A549 (cell line): Measurements from ENCODE around the gene PCDHGB2. TPM values are rescaled to one million over a fixed set of nuclear protein-coding genes. Genes with fewer than 3 reads are reported as not detected.
A peak's percentile ranks its signal among the peaks of the same experiment; 100 is the strongest.

Experiments used
- ATAC-seq, 2 experiments: fragments of 200-7000 bp in 1 of 2; fragments of >200 bp in 1 of 2; cut with Nextera tagmentation in 1 of 2; cut with Tn5 transposase in 1 of 2; 3 replicates each; pipeline versions ENCODE4 v1.8.0 to v1.9.1; 2018 to 2020; ENCODE audit warnings: mild to moderate bottlenecking in 1 of 2, moderate library complexity in 1 of 2
- CTCF ChIA-PET: fragments of 300-600 bp; sonication (Branson Sonifier 250); formaldehyde crosslinking; extraction: SDS; loops from one replicate; lab custom pipeline; 2021; ENCODE audit warnings: antibody characterized with exemption, inconsistent platforms; lab: Yijun Ruan, JAX
- POLR2A ChIA-PET: fragments of 350-600 bp; formaldehyde crosslinking; extraction: SDS; loops from one replicate; lab custom pipeline; 2021; ENCODE audit warnings: antibody characterized with exemption, inconsistent platforms; lab: Yijun Ruan, JAX
- DNase-seq, 2 experiments: peaks; one replicate each; pipeline versions ENCODE4 v3.0.0 to v3.0.0-alpha.2; 2011 to 2016; ENCODE audit warnings: low read depth in 1 of 2, low spot score in 1 of 2
- FAIRE-seq: peaks from 2 replicates; lab custom pipeline; 2011; peaks lifted over from hg19 to GRCh38; lab: Jason Lieb, UNC
- H3K27ac ChIP-seq, 2 experiments: fragments of >200 bp; sonication (Bioruptor Twin); formaldehyde crosslinking; 3 replicates each; pipeline ENCODE4 v1.5.1; 2016 to 2017
- H3K4me1 ChIP-seq: fragments of >200 bp; sonication (Bioruptor Twin); formaldehyde crosslinking; 3 replicates; pipeline ENCODE4 v1.6.1; 2016
- H3K4me2 ChIP-seq: fragments of >200 bp; sonication (Bioruptor Twin); formaldehyde crosslinking; 3 replicates; pipeline ENCODE4 v1.6.1; 2016
- H3K4me3 ChIP-seq: fragments of >200 bp; sonication (Bioruptor Twin); formaldehyde crosslinking; 3 replicates; pipeline ENCODE4 v1.5.1; 2016
- H3K9me3 ChIP-seq: fragments of >200 bp; sonication (Bioruptor Twin); formaldehyde crosslinking; 3 replicates; pipeline ENCODE4 v1.6.1; 2016
- BCL3 ChIP-seq: fragments of >200 bp; sonication (Bioruptor Twin); formaldehyde crosslinking; IDR thresholded peaks from 3 replicates; pipeline ENCODE4 v1.6.1; 2016
- BHLHE40 ChIP-seq: IDR thresholded peaks from 2 replicates; pipeline ENCODE4 v1.6.1; 2012; ENCODE audit warnings: low read depth, low read length, inconsistent platforms
- CEBPB ChIP-seq, 2 experiments: fragments of >200 bp in 1 of 2; sonication (Bioruptor Twin) in 1 of 2; formaldehyde crosslinking in 1 of 2; IDR thresholded peaks; 2 replicates each; pipeline ENCODE4 v1.6.1; 2012 to 2016
- CHD2 ChIP-seq: fragments of 150-350 bp; IDR thresholded peaks from 2 replicates; pipeline ENCODE4 v1.6.1; 2014; ENCODE audit warnings: low read length; ENCODE audit not compliant: partially characterized antibody
- CTCF ChIP-seq: fragments of >200 bp; sonication (Bioruptor Twin); formaldehyde crosslinking; IDR thresholded peaks from 3 replicates; pipeline ENCODE4 v1.5.1; 2016
- E2F6 ChIP-seq: IDR thresholded peaks from 2 replicates; pipeline ENCODE4 v1.6.1; 2012; ENCODE audit warnings: low read depth, borderline replicate concordance
- EHMT2 ChIP-seq: fragments of 200-600 bp; sonication (generic); IDR thresholded peaks from 2 replicates; pipeline ENCODE4 v1.6.1; 2016; ENCODE audit warnings: antibody characterized with exemption, low read depth, mild to moderate bottlenecking, moderate library complexity
- EP300 ChIP-seq, 2 experiments: fragments of >200 bp; sonication (Bioruptor Twin); formaldehyde crosslinking; IDR thresholded peaks; 2 replicates in 1 of 2; 3 replicates in 1 of 2; pipeline ENCODE4 v1.6.1; 2016 to 2017
- ESRRA ChIP-seq: fragments of 150-350 bp; IDR thresholded peaks from 2 replicates; pipeline ENCODE4 v1.6.1; 2014; ENCODE audit warnings: mild to moderate bottlenecking, low read length, borderline replicate concordance
- HDAC2 ChIP-seq: fragments of 200-600 bp; sonication (generic); IDR thresholded peaks from 2 replicates; pipeline ENCODE4 v1.6.1; 2016
- MAX ChIP-seq: IDR thresholded peaks from 2 replicates; pipeline ENCODE4 v1.6.1; 2012
- MYC ChIP-seq: IDR thresholded peaks from 2 replicates; pipeline ENCODE4 v1.6.1; 2012; ENCODE audit warnings: mild to moderate bottlenecking, inconsistent platforms, low read length, improper control_type of control experiment, borderline replicate concordance
- NPAS2 ChIP-seq: fragments of 250-450 bp; sonication (Bioruptor Pico); IDR thresholded peaks from 2 replicates; pipeline ENCODE4 v1.8.0; 2022; ENCODE audit warnings: mild to moderate bottlenecking, moderate library complexity, borderline replicate concordance
- PHF8 ChIP-seq: fragments of 200-600 bp; sonication (generic); IDR thresholded peaks from 2 replicates; pipeline ENCODE4 v1.6.1; 2016; ENCODE audit warnings: low read depth, mild to moderate bottlenecking, antibody characterized with exemption, moderate library complexity, borderline replicate concordance
- RAD21 ChIP-seq, 2 experiments: fragments of >200 bp in 1 of 2; sonication (Bioruptor Twin) in 1 of 2; formaldehyde crosslinking in 1 of 2; IDR thresholded peaks in 1 of 2; conservative IDR thresholded peaks in 1 of 2; 2 replicates in 1 of 2; 3 replicates in 1 of 2; pipeline ENCODE4 v1.6.1; 2012 to 2018; ENCODE audit warnings: inconsistent platforms in 1 of 2
- REST ChIP-seq: fragments of 200-600 bp; sonication (generic); IDR thresholded peaks from 2 replicates; pipeline ENCODE4 v1.6.1; 2016; ENCODE audit warnings: antibody characterized with exemption, mild to moderate bottlenecking, moderate library complexity
- ZC3H11A ChIP-seq: fragments of 450-650 bp; IDR thresholded peaks from 2 replicates; pipeline ENCODE4 v1.6.1; 2014; ENCODE audit warnings: antibody characterized with exemption, mild to moderate bottlenecking
- ZFP36 ChIP-seq: fragments of 450-650 bp; IDR thresholded peaks from 2 replicates; pipeline ENCODE4 v1.6.1; 2014; ENCODE audit warnings: borderline replicate concordance; ENCODE audit not compliant: partially characterized antibody
- WGBS: methylation state at CpG from one replicate; pipeline ENCODE4 v1.1.6; 2017; ENCODE audit errors: missing lambda C conversion rate; 5-methylcytosine and 5-hydroxymethylcytosine counted together
- polyA plus RNA-seq, 4 experiments: library from polyadenylated mRNA; depleted of rRNA in 3 of 4; stranded (reverse); fragments of >200 nt; fragmentation: RNase III in 1 of 4; extraction: RNeasy Plus Mini Kit Qiagen cat#74134 plus additional on column Dnase treatment in 1 of 4; gene quantifications; 2 replicates in 3 of 4; 3 replicates in 1 of 4; pipeline ENCODE4 v1.2.3, GENCODE V29; 2011 to 2017

PCDHGB2 gene
- polyA plus RNA-seq, 2 of the 4 experiments (the other 2 are of a cell fraction), result 0.04 to 0.36 TPM

- Histone ChIP-seq H3K4me3 (no peak overlapping the region), H3K9me3 (peaks cover 66% of the 10 kb centered on the region), H3K27ac (no peak overlapping the region), H3K4me2 (no peak overlapping the region)
- CTCF ChIA-PET, result interaction anchor here (1.1 to 1.2 kb wide), 2 partner anchors 15 to 201 kb away, joined by 3 read pairs; no protein-coding TSS in a partner anchor
- DNase-seq (no peak), ATAC-seq (no peak), FAIRE-seq (no peak)
- TF ChIP-seq BCL3 (no peak), ZFP36 (no peak), ESRRA (no peak), CEBPB (IDR thresholded peaks at IDR 0.05) (no peak)
- TF ChIP-seq, all 56 proteins: peak for 0
- no peaks in the 10 kb centered on the region for H3K4me1 ChIP-seq
- POLR2A ChIA-PET, result no interaction called here
These were observed 2.9 kb downstream of the PCDHGB2 start for GRCh38 chr5:141362719-141363118.

- DNase-seq (peak in 1 of 2 experiments; percentile 46), ATAC-seq (peak; percentile 70 to 87; a peak in 4 of 6 replicates), FAIRE-seq (no peak)
- no peaks in the 10 kb centered on the region for H3K4me1 ChIP-seq
- H3K27ac ChIP-seq, result 0 out of 6 replicates have a peak within 1 kb of the TSS, but pooled peaks of 1 of the 2 experiments have one; percentile 6
- WGBS, result 43% methylated on average over 31 of the region's 34 CpGs
- peak within 1 kb of the TSS; percentile 62 for H3K4me2 ChIP-seq
- CTCF ChIA-PET, result interaction anchor here (0.8 to 2.9 kb wide), 16 partner anchors 8 to 229 kb away, joined by 3 to 15 read pairs (median 5); partner anchors contain the start of genes PCDHGA11, PCDHGA6, PCDHGA7 and PCDHGB1
- H3K9me3 ChIP-seq, result peaks cover 55% of the 10 kb centered on the region
- H3K4me3 ChIP-seq, result peak within 1 kb of the TSS; percentile 36; the same call in 2 of the 3 replicates
- TF ChIP-seq RAD21 (conservative IDR thresholded peaks at IDR 0.05 in 1 of 2, IDR thresholded peaks at IDR 0.05 in 1 of 2) (peak in 1 of 2 experiments; percentile 27; a peak in 2 of 5 replicates), EHMT2 (no peak), NPAS2 (CRISPR knock-in tag) (no peak), HDAC2 (no peak), E2F6 (no peak), CHD2 (no peak), CTCF (peak; percentile 27; the same call in 2 of the 3 replicates)
- POLR2A ChIA-PET, result no interaction called here
These were observed 4.3 kb downstream of the PCDHGB2 start, which contains the start of gene PCDHGA5 for GRCh38 chr5:141363952-141364660. Gene PCDHGA5, plus strand, starts transcription at chr5:141364162. Its CDS starts 169 bp downstream, at chr5:141364331.

- Histone ChIP-seq H3K9me3 (peaks cover 47% of the 10 kb centered on the region), H3K4me3 (no peak overlapping the region), H3K4me1 (no peaks in the 10 kb centered on the region), H3K27ac (no peak overlapping the region), H3K4me2 (no peak overlapping the region)
- CTCF ChIA-PET, result interaction anchor here (1.7 to 2.9 kb wide), 2 partner anchors 192 to 201 kb away, joined by 4 to 10 read pairs; no protein-coding TSS in a partner anchor
- DNase-seq (no peak), FAIRE-seq (no peak), ATAC-seq (no peak)
- POLR2A ChIA-PET, result no interaction called here
- no peak for TF ChIP-seq PHF8
- TF ChIP-seq MAX, result no peak
- no peak for TF ChIP-seq REST
- no peak for TF ChIP-seq BHLHE40
- no peak for TF ChIP-seq EP300 (IDR thresholded peaks at IDR 0.05)
- no peak for TF ChIP-seq CTCF
- TF ChIP-seq MYC, result no peak
- TF ChIP-seq ZC3H11A, result no peak
- 66% methylated on average over 10 of the region's 46 CpGs for WGBS
These were observed 6.5 kb downstream of the PCDHGB2 start for GRCh38 chr5:141366016-141366896.
